ENCODE measurements around the gene ANKMY1. TPM values are rescaled to one million over a fixed set of nuclear protein-coding genes. Genes with fewer than 3 reads are reported as not detected.

ANKMY1 gene
- total RNA-seq, 1 experiment from 2014 or later, result 19.5 TPM

GRCh38 chr2:240574386-240575100 lies 16.8 kb upstream of the ANKMY1 start:
- POLR2A ChIA-PET (ENCODE audit: unreplicated experiment), result no interaction called here

GRCh38 chr2:240573516-240574385 lies 16.0 kb upstream of the ANKMY1 start:
- no TSS peak for BruUV-seq (replicated peaks)
- Histone ChIP-seq H2AFZ (ENCODE audit: low read length) (no peak overlapping the region), H3K4me1 (ENCODE audit: insufficient read depth, low read length) (peaks cover 15% of the 10 kb centered on the region), H3K9me2 (replicated peaks; ENCODE audit: low read length) (no peaks in the 10 kb centered on the region), H3K9ac (ENCODE audit: low read length) (no peak overlapping the region), H3F3A (ENCODE audit: low read length, unreplicated experiment) (no peaks in the 10 kb centered on the region), H3K27ac (ENCODE audit: low read length) (no peak overlapping the region), H3K9me3 (ENCODE audit: low read length) (no peaks in the 10 kb centered on the region), H3K36me3 (ENCODE audit: low read depth, low read length) (peaks cover 4% of the 10 kb centered on the region; the same call in 1 of the 2 replicates), H3K27me3 (ENCODE audit: low read length) (no peaks in the 10 kb centered on the region), H4K20me1 (ENCODE audit: low read length) (no peaks in the 10 kb centered on the region), H3K4me2 (ENCODE audit: low read length) (no peak overlapping the region), H3K79me2 (ENCODE audit: low read length) (peaks cover 37% of the 10 kb centered on the region), H3K4me3 (ENCODE audit: low read length) (no peak overlapping the region)
- TF ChIP-seq EZH2 (IDR thresholded peaks at IDR 0.05; ENCODE audit: low read length, unreplicated experiment) (no peak), CTCF (conservative IDR thresholded peaks at IDR 0.05; ENCODE audit: low read depth, low read length) (no peak), EZH2phosphoT487 (IDR thresholded peaks at IDR 0.05; ENCODE audit: borderline replicate concordance, low read length) (no peak)
- ChIA-PET CTCF (no interaction called here), POLR2A (ENCODE audit: unreplicated experiment) (no interaction called here)
- intact Hi-C loops (cut with micrococcal nuclease), result no loop called here
- DNase-seq (no peak), ATAC-seq (no peak)

More at GRCh38 chr2:240574386-240575100, 16.8 kb upstream of the ANKMY1 start:
- no TSS peak for BruUV-seq (replicated peaks)
- intact Hi-C loops (cut with micrococcal nuclease), result no loop called here
- H3K4me3 ChIP-seq (ENCODE audit: low read length), result no peak overlapping the region
- no peak for DNase-seq
- H3K4me1 ChIP-seq (ENCODE audit: insufficient read depth, low read length), result peaks cover 19% of the 10 kb centered on the region
- no peak overlapping the region for H3K27ac ChIP-seq (ENCODE audit: low read length)
- H4K20me1 ChIP-seq (ENCODE audit: low read length), result no peaks in the 10 kb centered on the region
- H3K4me2 ChIP-seq (ENCODE audit: low read length), result no peak overlapping the region
- H3K9me2 ChIP-seq (replicated peaks; ENCODE audit: low read length), result no peaks in the 10 kb centered on the region
- no peak overlapping the region for H3K9ac ChIP-seq (ENCODE audit: low read length)
- H2AFZ ChIP-seq (ENCODE audit: low read length), result no peak overlapping the region
- CTCF ChIA-PET, result no interaction called here
- TF ChIP-seq EZH2phosphoT487 (IDR thresholded peaks at IDR 0.05; ENCODE audit: borderline replicate concordance, low read length), result no peak
- TF ChIP-seq EZH2 (IDR thresholded peaks at IDR 0.05; ENCODE audit: low read length, unreplicated experiment), result no peak
- TF ChIP-seq CTCF (conservative IDR thresholded peaks at IDR 0.05; ENCODE audit: low read depth, low read length), result no peak
- H3K9me3 ChIP-seq (ENCODE audit: low read length), result no peaks in the 10 kb centered on the region
- H3K36me3 ChIP-seq (ENCODE audit: low read depth, low read length), result peaks cover 4% of the 10 kb centered on the region; the same call in 1 of the 2 replicates
- H3K79me2 ChIP-seq (ENCODE audit: low read length), result peaks cover 33% of the 10 kb centered on the region
- no peaks in the 10 kb centered on the region for H3F3A ChIP-seq (ENCODE audit: low read length, unreplicated experiment)
- no peak for ATAC-seq
- no peaks in the 10 kb centered on the region for H3K27me3 ChIP-seq (ENCODE audit: low read length)

Data from PC-3 (cell line).